LNCAP (cell line): ENCODE data around the gene ADK.

Experiments
- TF ChIP-seq, protein P1 (sequence below): fragments of 450-650 bp; IDR thresholded peaks from 2 replicates; pipeline ENCODE4 v1.5.1; 2017; ENCODE audit warnings: mild to moderate bottlenecking

Gene ADK

DNA sequence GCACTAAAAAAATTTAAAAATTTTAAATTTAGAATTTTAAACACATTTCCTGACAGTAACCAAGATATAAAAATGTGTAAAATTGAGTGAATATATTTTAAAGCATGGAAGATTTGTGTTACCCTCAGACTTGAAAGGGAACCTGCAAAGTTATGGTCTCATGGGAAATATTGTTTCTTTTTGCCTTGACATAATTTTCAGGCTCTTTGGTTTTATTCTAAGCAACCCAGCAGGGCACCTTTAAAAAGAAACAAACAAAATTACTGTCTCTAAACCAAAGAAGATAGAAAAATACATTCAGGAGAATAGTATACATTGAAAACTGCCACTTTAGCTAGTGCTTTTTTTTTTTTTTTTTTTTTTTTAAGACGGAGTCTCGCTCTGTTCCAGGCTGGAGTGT is 87.5 kb downstream of the ADK start:
- TF ChIP-seq, protein P1, sequence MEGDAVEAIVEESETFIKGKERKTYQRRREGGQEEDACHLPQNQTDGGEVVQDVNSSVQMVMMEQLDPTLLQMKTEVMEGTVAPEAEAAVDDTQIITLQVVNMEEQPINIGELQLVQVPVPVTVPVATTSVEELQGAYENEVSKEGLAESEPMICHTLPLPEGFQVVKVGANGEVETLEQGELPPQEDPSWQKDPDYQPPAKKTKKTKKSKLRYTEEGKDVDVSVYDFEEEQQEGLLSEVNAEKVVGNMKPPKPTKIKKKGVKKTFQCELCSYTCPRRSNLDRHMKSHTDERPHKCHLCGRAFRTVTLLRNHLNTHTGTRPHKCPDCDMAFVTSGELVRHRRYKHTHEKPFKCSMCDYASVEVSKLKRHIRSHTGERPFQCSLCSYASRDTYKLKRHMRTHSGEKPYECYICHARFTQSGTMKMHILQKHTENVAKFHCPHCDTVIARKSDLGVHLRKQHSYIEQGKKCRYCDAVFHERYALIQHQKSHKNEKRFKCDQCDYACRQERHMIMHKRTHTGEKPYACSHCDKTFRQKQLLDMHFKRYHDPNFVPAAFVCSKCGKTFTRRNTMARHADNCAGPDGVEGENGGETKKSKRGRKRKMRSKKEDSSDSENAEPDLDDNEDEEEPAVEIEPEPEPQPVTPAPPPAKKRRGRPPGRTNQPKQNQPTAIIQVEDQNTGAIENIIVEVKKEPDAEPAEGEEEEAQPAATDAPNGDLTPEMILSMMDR = no peak

GRCh38 chr10:74243067-74243466 is 92.0 kb downstream of the ADK start:
- TF ChIP-seq, protein P1 = no peak

DNA sequence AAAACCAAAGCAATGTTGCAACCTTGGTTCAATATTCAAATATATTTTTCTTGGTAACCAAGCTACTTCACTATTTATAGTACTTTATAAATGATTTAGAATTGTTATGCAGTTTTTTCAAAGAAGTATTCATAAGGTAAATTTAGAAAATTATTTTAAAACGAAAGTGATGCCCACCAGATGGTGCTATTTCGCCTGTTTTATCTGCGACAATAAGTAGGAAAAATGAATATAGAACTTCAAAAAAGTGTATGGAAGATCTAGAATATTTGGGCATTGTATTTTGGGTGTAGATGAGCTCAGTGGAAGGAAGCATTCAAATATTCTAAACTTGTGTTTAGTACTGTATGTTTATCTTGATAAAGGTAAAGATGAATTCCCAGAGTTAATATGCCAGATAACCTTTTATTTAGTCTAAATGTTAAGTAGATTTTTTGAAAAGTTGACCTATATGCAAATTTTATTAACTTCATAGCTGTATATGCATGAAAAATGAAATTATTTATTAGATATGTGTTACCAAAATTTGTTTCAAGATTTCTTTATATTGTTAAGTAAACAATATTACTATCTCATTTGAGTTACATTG is 93.2 kb downstream of the ADK start:
- TF ChIP-seq, protein P1 = peak; percentile 49; the same call in 1 of the 2 replicates

DNA sequence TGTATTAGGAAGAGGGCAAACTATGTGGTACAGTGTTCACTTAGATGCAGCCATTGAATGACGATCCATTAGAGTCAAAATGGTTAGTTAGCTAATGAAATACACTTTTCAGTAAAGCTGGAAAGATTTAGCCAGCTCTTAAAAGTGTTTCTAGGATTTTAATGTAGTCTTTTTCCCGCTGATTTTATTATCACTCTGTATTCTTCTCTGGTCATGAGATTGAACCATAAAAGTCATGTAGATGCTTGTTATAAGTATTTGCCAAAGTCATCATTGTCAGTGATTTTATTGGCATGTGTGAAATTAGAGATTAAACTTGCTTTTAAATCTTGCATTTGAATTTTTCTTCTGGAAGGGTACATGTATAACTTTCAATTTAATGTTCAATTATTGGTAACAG is 93.8 kb downstream of the ADK start:
- TF ChIP-seq, protein P1 = no peak

DNA sequence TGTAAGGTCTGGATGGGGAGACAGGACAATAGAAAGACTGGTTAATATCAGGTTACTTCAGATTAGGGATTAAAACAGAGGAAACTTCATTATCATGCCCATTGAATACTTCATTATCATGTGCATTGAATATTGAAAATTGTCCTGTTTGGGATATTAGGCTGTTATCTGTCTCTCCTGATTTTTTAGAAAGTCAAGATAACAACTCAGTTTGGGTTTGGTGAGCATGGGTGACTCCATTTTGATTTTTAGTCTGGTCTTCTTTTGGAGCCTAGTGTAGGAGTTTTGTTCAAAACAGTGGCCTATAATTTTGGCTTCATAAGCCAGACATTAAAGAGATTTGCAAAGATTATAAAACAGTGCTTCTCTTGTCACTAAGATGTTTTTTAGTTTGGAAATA is 95.5 kb downstream of the ADK start:
- TF ChIP-seq, protein P1 = no peak

DNA sequence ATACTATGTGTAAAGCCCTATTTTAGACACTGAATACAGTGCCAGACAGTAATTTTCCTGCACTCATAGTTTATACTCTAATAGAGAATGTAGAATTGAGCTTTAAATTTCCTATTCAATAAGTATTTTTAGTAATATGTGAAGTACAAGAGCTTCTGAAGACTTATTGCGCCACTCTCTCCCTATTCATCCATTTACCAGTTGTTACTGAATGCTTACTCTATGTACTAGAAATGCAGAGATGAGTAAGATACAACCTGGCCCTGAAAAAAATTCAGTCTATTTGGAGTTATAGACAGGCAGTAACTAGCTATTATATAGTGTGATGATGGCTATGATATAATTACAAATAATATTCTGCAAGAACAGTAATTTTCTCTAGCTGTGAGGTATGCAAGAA is 98.8 kb downstream of the ADK start:
- TF ChIP-seq, protein P1 = no peak

- TF ChIP-seq, protein P1 = no peak
Observed at GRCh38 chr10:74255214-74255613, 104.2 kb downstream of the ADK start.

GRCh38 chr10:74255888-74256357 is 104.9 kb downstream of the ADK start:
- TF ChIP-seq, protein P1 = no peak
